Measurements from ENCODE around the gene CHST3. TPM values are rescaled to one million over a fixed set of nuclear protein-coding genes. Genes with fewer than 3 reads are reported as not detected.

The CHST3 gene
- total RNA-seq, 3 donors from 2014 or later, result 20.2 to 34.5 (median 25.6) TPM

DNA sequence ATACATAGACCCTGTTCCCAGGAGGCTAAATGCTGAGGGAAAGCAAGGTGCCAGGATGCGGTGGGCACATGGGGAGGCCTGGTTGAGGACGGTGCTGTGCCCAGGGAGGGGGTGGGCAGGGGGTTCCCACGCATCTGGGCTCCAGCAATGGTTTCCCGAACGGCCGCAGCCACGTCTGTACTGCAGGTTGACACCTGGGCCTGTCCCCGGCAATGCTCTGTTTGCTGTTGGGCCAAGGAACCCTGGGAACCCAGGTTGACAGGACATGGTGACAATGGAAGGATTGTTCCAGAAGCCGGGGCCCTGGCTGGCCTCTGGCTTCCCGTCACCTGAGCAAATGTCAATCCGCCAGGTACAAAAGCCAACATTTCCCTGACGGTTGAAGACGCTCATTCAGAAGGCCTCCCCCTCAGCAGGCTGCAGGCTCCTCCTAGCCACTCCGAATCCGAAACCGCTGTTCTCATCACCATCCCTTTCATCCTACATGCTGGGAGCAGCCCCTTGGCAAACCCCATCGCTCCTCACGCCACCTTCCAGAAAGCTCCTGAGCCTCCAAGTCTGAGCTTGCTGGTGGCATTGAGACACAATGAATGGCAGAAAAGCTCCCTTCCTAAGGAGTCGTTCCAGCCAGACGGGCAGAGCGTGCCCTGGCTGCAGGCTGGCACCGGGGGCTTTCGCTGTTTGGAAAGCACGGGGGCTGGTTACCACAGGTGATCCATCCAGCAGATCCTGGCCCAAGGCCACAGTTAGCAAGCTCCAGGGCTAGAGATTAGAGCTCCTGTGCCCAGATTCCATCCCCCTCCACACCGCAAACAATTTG, 92.9 kb downstream of the CHST3 start:
- Histone ChIP-seq H3K27me3 (no peaks in the 10 kb centered on the region), H3K9me3 (no peaks in the 10 kb centered on the region), H3K4me3 (peak overlapping the region in 1 of 3 donors; percentile 17), H3K4me1 (no peaks in the 10 kb centered on the region), H3K36me3 (no peaks in the 10 kb centered on the region), H3K27ac (peak overlapping the region; percentile 73 to 75)
- intact Hi-C loops (cut with DNase I; ENCODE audit: low total_unique reads), result loop anchor here (10.0 kb wide), 1 partner anchor 278 kb away; no protein-coding TSS in a partner anchor
- TF ChIP-seq, protein P1, sequence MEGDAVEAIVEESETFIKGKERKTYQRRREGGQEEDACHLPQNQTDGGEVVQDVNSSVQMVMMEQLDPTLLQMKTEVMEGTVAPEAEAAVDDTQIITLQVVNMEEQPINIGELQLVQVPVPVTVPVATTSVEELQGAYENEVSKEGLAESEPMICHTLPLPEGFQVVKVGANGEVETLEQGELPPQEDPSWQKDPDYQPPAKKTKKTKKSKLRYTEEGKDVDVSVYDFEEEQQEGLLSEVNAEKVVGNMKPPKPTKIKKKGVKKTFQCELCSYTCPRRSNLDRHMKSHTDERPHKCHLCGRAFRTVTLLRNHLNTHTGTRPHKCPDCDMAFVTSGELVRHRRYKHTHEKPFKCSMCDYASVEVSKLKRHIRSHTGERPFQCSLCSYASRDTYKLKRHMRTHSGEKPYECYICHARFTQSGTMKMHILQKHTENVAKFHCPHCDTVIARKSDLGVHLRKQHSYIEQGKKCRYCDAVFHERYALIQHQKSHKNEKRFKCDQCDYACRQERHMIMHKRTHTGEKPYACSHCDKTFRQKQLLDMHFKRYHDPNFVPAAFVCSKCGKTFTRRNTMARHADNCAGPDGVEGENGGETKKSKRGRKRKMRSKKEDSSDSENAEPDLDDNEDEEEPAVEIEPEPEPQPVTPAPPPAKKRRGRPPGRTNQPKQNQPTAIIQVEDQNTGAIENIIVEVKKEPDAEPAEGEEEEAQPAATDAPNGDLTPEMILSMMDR (IDR thresholded peaks at IDR 0.05), result no peak
- TF ChIP-seq POLR2A (IDR thresholded peaks at IDR 0.05), result no peak
- no peak for TF ChIP-seq POLR2AphosphoS5 (IDR thresholded peaks at IDR 0.05)
- DNase-seq (ENCODE audit: low spot score in 2 of 2), result peak in 1 of 2 donors; percentile 83

DNA sequence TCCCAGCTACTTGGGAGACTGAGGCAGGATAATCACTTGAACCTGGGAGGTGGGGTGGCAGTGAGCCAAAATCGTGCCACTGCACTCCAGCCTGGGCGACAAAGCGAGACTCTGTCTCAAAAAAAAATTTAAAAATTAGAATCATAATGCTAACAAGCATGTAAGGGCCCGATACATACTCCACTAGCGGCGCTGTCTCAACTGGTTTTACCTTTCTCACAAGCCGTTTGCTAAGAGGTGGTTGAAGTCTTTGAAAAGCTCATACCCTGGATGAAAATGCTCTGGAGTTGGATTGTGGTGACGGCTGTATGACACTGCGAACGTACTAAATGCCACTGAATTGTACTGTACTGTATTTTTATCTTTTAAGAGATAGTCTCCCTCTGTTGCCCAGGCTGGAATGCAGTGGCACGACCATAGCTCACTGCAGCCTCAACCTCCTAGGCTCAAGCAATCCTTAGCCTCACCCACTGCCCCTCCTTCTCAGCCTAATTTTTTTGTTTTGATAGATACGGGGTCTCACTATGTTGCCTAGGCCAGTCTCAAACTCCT, 94.2 kb downstream of the CHST3 start:
- H3K9me3 ChIP-seq, result no peaks in the 10 kb centered on the region
- no peaks in the 10 kb centered on the region for H3K4me1 ChIP-seq
- intact Hi-C loops (cut with DNase I; ENCODE audit: low total_unique reads), result loop anchor here (10.0 kb wide), 1 partner anchor 276 kb away; no protein-coding TSS in a partner anchor
- H3K27ac ChIP-seq, result no peak overlapping the region
- DNase-seq (ENCODE audit: low spot score in 2 of 2), result no peak
- no peaks in the 10 kb centered on the region for H3K36me3 ChIP-seq
- H3K4me3 ChIP-seq, result no peak overlapping the region
- H3K27me3 ChIP-seq, result no peaks in the 10 kb centered on the region
- no peak for TF ChIP-seq POLR2A (IDR thresholded peaks at IDR 0.05)
- no peak for TF ChIP-seq POLR2AphosphoS5 (IDR thresholded peaks at IDR 0.05)
- TF ChIP-seq, protein P1 (IDR thresholded peaks at IDR 0.05), result no peak

DNA sequence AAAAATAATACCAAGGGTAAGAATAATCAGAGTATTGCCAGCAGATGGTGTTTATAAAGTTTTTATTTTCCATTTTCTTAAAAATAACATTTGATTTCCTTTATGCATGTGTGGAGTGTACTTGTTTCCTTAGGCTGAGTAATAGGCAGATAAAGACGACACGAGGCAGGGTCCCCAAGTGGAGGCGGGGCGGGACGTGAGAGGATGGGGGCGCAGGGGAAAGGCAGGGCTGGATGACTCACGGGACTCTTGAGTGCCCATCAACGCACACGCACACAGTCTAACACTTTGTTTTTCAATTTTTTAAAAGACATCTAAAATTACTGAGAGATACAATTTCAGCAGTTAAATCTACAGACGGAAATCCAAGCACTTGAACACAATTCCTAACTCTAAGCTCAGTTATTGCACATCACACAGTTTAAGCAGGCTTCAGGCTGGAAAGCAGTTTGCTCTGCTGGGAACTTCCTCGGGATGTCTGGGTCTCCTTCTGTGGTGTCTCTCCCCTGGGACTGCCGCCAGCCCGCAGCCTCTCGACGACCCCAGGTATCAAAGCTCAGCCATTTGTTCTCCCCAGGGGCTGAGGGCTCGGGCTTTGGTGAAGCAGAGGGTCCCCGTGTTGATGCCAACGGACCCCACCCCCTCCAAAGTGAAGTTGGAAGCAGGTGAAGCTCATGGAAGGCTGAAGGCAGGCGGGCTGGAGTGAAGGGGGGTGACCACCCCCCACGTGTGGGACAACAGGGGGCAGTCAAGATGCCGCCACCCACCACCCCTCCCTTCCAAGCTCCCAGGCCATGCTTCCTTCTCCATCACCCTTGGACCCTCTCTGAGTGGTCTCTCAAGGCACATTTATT, 95.0 kb downstream of the CHST3 start:
- intact Hi-C loops (cut with DNase I; ENCODE audit: low total_unique reads), result loop anchor here (10.0 kb wide), 1 partner anchor 276 kb away; no protein-coding TSS in a partner anchor
- Histone ChIP-seq H3K36me3 (no peaks in the 10 kb centered on the region), H3K27me3 (no peaks in the 10 kb centered on the region), H3K27ac (no peak overlapping the region), H3K4me1 (no peaks in the 10 kb centered on the region), H3K4me3 (no peak overlapping the region), H3K9me3 (no peaks in the 10 kb centered on the region)
- TF ChIP-seq, protein P1 (IDR thresholded peaks at IDR 0.05), result no peak
- TF ChIP-seq POLR2A (IDR thresholded peaks at IDR 0.05) (no peak), POLR2AphosphoS5 (IDR thresholded peaks at IDR 0.05) (no peak)
- no peak for DNase-seq (ENCODE audit: low spot score in 2 of 2)

DNA sequence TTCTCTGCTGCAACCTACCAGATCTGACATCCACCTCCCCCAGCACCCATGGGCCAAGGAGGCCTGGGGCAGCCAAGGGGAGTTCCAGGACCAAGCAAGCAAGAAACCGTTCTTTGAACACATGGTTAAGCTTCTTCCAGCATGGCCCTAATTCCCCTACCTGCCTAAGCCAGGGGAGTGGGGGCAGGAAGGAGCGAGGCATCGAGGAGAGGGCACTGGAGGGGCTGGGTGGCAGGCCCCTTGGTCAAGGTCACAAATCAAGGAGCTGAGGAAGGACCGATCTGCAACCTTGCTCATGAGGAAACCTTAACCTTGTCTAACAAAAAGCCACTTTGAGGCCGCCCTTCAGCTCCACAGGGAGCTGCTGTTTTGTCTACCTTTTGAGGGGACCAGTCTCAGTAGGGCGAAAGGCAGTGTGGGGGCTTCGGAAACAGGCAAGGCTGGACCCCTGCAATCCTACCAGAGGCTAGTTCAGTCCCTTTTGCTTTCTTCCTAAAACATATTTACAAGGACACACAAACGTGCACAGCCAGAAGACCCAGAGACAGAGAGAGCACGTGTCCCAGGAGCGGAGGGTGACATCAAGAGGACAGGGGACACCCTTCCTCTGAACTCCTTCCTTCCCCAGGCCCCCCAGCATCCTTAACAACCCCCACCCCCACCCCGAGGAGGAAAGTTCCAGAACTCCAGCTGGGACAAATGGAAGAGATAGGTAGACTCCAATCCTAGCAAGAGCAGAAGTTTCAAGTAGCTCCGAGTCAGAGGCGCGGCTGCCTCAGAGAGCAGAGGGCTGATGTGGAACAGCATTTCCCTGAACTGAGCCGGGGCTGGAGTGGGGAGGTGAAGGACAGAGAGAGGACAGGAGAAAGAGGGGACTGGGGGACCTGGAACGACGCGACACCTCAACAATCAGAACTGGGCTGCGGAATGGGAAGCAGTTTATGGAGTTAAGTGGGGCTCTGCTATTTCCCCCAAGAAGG, 95.9 kb downstream of the CHST3 start:
- Histone ChIP-seq H3K27ac (no peak overlapping the region), H3K4me1 (no peaks in the 10 kb centered on the region), H3K9me3 (no peaks in the 10 kb centered on the region), H3K4me3 (no peak overlapping the region), H3K27me3 (no peaks in the 10 kb centered on the region), H3K36me3 (no peaks in the 10 kb centered on the region)
- intact Hi-C loops (cut with DNase I; ENCODE audit: low total_unique reads), result loop anchor here (10.0 kb wide), 1 partner anchor 275 kb away; no protein-coding TSS in a partner anchor
- TF ChIP-seq, protein P1 (IDR thresholded peaks at IDR 0.05), result no peak
- TF ChIP-seq POLR2AphosphoS5 (IDR thresholded peaks at IDR 0.05), result no peak
- TF ChIP-seq POLR2A (IDR thresholded peaks at IDR 0.05), result no peak
- no peak for DNase-seq (ENCODE audit: low spot score in 2 of 2)

Data from breast epithelium (tissue), 4 donors.